HG03575 (cell line): ENCODE results near the gene CLDN9.

Experiments used
- ATAC-seq: cut with Tn5 transposase; IDR thresholded peaks from one replicate; pipeline ENCODE4 v1.9.1; 2021; ENCODE audit not compliant: unreplicated experiment, insufficient number of reproducible peaks, low FRiP score; ENCODE audit errors: extremely low read depth

The CLDN9 gene, protein sequence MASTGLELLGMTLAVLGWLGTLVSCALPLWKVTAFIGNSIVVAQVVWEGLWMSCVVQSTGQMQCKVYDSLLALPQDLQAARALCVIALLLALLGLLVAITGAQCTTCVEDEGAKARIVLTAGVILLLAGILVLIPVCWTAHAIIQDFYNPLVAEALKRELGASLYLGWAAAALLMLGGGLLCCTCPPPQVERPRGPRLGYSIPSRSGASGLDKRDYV

DNA sequence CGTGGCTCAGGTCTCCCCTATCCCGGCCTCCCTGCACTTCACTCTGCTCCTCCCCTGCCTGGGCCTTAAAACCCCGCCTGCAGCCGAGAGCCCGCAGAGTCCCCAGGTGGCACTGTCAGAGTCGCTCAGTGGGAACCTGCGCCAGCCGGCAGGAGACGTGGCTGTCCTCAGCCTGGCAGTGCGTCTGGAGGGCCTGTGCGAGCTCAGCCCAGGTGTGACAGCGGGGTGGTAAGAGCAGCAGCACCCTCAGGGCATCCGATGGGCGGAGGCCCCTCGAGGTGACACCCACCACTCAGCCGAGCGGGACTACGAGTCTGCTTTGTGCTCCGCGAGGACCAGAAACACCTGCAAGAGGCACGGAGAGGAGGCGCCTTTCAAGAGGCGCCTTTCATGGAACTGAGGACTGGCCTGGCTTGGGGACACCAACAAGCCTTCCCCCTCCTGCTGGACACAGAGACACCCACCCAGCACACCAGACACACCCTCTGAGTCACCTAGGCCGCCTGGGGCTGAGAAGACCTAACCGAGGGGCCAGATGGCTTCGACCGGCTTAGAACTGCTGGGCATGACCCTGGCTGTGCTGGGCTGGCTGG lies at the start of gene CLDN9:
Gene CLDN9, plus strand, starts transcription at position 96 of the 593 bp plus-strand sequence. Its CDS starts 440 bp downstream, at position 536.
- no peak for ATAC-seq

DNA sequence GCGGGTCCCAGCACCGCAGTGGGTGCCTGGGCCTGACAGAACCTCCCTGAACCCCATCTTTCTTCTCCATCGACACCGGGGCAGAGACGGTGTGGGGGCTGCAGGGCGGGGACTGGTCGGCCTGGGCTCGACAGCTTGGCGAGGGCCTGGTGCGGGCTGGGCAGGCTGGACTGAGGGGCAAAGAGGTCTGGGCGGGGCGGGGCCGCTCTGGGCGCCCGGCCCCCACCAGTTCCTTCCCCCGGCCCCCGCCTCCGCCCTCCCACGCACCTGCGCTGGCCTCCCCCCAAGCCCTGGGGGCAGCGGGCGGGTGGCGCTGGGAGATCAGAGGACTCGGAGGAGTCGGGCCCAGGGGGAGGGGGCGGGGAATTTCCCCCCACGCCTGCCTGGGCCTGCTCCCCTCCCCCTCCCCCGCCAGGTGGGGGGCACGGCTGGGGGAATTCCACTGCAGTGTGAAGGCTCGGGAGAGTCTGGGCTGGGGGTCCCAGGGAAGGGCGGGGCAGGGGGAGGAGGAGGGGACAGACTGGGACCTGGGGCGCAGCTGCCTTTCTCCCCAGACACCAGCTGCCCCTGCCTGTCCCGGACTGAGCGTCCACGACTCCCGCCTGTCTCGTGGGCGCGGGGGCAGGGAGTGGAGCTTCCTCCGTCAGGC lies 49.5 kb upstream of the CLDN9 start:
- ATAC-seq = no peak

DNA sequence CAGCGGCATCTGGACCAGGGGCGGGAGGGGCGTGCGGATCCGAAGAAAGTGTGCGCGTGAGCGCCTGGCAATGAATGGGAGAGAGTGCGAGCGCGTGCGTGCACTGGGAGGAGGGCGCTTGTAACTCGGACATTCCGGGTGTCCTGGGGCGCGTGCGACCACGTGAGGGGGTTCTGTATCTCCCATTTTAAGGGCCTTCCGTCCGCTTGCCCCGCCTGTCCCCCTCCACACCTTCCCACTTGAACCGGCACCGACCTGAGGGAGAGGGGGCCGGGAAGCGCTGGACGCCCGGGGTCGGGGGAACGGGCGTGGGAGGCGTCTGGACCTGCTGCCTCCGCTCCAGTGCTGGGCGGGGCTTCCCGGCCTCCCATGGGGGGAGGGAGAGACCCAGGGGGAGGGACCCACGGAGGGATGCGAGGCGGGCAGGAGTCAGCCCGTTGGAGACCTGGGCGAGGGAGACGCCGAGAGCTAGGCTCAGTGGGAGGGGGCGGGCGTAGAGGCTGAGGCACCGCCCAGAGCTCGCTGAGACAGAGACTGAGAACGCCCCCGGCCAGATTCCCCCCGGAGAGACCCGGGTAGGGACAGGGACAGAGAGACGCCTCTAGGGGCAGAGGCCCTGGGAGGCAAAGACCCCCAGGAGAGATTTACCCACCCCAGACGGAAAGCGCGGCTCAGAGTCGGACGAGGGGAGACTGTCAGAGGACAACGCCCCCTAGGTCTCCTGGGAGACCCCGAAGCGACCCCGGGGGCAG lies 48.8 kb upstream of the CLDN9 start, which contains the start of gene KREMEN2:
Gene KREMEN2, plus strand, starts transcription at position 553 of the 752 bp plus-strand sequence. CDS start 246 bp downstream, outside the sequence.
- ATAC-seq = no peak

DNA sequence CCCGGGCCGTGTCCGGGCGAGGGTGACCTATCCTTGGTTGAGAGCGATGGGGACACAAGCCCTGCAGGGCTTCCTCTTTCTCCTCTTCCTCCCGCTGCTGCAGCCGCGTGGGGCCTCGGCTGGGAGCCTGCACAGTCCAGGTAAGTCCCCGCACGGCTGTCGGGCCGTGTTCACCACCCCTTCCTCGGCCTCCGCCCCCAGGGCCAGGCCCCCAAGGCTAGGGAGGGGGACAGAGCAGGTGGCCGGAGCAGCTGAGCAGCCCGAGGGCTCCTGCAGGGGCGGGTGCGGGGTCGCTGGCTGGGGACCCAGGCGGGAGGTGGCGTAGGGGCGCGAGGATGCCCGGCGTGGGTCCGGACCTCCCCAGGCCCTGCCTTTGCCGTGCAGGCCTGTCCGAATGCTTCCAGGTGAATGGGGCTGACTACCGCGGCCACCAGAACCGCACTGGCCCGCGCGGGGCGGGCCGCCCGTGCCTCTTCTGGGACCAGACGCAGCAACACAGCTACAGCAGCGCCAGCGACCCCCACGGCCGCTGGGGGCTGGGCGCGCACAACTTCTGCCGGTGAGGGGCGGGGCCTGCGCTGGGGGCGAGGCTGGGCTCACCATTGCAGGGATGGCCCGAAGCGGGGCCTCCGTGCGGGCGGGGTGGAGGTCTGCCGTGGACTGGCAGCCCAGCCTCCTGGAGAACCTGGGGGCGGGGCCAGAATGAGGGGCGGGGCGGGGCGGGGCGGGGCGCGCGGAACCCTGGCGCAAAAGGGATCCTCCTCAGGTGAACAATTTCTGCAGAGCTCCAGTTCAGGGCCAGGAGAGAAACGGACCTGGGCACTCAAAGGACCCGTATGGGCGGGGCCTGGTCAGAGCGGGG lies 48.0 kb upstream of the CLDN9 start:
- ATAC-seq = no peak

DNA sequence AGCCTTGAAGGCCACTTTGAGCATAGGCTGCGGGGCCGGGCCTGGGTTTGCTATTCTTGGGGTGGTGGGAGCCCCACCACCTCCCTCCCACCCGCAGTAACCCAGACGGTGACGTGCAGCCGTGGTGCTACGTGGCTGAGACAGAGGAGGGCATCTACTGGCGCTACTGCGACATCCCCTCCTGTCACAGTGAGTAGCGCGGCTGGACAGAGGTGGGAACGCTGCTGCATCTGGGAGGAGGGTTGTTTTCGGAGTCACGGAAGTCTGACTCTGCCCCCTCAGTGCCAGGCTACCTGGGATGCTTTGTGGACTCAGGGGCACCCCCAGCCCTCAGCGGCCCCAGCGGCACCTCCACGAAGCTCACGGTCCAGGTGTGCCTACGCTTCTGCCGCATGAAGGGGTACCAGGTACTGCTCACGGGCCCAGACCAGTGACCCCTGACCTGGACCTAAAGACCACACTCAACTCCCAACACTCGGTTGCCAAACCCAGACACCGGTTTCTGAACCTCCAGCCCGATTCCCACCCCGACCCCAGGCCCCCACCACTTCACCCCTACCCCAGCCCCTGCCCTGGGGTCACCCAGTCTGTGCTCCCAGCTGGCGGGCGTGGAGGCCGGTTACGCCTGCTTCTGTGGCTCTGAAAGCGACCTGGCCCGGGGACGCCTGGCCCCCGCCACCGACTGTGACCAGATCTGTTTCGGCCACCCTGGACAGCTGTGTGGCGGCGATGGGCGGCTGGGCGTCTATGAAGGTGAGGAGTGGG lies 46.5 kb upstream of the CLDN9 start:
- ATAC-seq = no peak

DNA sequence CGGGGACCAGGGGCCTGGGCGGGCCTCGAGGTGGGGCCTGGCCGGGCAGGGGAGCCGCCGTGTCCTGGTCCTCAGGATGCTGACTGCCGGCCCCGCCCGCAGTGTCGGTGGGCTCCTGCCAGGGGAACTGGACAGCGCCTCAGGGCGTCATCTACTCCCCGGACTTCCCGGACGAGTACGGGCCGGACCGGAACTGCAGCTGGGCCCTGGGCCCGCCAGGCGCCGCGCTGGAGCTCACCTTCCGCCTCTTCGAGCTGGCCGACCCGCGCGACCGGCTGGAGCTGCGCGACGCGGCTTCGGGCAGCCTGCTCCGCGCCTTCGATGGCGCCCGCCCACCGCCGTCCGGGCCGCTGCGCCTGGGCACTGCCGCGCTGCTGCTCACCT lies 45.9 kb upstream of the CLDN9 start:
- ATAC-seq = no peak

DNA sequence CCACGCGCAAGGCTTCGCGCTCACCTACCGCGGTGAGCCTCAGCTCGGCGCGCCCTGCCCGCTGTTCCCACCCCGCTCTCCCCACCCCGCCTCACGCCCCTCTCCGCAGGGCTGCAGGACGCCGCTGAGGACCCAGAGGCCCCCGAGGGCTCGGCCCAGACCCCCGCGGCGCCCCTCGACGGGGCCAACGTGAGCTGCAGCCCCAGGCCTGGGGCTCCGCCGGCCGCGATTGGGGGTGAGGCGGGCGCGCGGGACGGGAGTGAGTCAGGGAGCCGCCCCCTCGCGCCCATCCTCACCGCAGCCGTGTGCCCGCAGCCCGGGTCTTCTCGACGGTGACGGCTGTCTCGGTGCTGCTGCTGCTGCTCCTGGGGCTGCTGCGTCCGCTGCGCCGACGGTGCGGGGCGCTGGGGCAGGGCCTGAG lies 45.5 kb upstream of the CLDN9 start:
- ATAC-seq = no peak

DNA sequence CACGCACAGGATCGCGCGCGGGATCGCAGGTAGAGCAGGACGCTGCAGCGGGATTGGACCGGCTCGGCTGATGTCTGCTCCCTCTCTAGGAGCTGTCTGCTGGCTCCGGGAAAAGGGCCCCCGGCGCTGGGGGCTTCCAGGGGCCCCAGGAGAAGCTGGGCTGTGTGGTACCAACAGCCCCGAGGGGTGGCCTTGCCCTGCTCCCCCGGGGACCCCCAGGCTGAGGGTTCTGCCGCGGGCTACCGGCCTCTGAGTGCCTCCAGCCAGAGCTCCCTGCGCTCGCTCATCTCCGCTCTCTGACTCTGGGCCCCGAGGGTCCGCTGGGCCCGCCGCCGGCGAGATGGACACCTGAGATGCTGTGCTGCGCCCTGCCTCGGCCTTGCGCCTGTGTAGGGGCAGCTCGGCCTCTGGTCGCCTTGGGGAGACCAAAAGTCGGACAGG lies 45.0 kb upstream of the CLDN9 start:
- no peak for ATAC-seq

DNA sequence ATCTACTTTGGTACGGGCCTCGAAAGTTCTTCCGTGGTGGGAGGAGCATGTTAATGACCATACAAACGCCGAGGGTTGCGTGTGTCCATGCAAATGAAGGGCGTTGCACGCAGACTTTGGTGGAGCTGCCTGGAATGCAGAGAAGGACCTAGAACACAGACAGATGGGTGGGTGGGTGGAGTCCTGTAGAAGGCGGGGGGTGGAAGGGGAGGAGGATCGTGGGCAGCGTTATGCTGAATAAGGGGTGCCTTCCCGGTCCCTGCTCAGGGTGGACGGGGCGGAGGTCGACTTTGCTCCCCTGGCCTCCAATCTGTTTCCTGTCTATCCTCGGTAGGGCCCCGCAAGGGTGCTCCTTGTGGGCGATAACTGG lies 44.4 kb upstream of the CLDN9 start:
- no peak for ATAC-seq

DNA sequence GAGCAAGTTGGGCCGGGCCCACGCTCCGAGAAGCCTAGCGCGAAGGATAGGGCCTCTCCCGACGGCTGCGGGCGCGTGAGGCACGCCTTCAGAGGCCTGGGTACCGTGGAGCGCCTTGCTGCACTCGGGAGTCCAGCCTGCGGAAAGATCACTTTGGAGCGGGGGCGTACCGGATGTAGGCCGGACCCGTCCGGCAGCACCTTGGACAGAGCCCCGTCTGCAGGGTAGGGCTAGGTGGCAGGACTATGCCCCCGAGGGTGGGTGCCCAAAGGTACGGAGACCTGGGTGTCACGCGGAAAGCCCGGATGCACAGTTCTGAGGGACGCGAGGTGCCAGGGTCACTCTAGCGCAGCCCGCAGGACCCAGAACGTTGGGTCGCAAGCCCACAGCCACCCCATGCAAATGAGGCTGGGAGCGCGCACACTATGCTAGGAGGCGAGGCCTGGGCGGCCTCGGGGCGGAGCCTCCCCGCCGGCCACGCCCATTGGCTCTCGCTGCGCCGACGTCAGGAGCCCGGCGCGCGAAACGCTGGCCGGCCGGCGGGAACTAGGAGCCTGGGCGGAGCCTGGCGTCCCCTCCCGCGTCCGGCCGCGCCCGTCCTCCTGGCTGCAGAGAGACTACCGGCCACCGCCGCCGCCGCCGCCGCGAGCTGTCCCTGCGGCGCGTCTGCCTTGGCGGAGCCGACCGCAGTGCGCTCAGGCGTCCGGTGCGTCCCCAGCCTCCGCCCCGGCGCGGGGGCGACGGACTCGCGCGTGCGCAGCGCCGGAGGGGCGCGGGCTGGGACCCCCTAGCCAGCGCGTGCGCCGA lies 43.8 kb upstream of the CLDN9 start, which contains the start of gene PAQR4:
Gene PAQR4, plus strand, starts transcription at position 611 of the 807 bp plus-strand sequence. CDS start 327 bp downstream, outside the sequence.
- ATAC-seq = no peak

DNA sequence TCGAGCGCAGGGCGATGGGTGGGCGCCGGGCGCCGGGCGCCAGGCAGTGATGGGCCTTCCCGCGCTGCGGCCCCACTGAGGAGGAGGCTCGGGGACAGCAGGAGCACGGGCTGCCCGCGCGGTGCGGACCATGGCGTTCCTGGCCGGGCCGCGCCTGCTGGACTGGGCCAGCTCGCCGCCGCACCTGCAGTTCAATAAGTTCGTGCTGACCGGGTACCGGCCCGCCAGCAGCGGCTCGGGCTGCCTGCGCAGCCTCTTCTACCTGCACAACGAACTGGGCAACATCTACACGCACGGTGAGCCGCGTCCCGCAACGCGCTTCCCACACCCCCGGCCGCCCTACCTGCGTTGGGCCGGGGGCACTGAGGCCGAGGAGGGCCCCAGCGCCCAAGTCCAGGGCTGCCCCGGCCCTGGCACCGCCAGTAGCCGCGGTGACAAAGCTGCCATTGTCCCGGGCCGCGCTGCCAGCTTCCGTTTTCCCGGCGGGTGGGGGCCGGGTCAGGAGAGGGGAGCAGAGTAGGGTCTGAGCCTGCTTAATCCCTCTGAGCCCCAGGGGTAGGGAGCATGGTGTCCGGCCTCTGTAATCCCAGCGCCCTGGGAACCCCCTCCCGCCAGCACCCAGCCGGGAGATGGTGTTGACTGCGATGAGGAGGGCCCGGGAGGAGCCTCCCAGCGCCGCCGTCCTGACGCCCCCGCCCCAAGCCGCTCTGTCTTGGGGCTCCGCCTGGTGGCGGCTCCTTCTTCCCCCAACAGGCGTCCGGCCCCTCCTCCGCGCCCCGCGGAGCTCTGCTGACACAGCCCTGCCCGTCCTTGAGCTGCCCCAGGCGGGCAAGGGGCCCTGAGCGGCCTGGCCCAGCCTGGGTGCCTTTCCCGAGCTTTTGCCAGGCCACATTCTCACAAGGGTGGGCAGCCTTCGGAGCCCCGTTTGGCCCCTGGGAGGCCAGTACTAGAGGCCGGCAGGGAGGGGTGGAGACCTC lies 42.9 kb upstream of the CLDN9 start:
- no peak for ATAC-seq

DNA sequence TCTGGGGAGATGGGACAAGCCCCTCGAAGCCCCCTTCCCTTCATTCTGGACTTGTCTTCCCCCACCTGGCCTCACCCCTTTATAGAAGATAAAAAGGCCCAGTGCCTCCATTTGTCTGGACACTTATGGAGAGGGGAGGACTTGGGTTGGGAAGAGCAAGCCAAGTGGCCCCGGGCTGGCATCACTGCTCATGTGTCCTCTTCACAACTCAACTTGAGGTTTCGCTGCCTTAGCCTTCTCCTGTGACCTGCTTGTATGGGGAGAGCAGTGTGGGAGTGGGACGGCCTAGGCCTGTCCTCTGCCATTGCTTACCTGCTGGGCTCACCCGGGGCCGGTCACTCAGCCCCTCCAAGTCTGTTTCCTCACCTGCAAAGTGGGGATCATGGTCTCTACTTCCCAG lies 42.2 kb upstream of the CLDN9 start:
- ATAC-seq = no peak

DNA sequence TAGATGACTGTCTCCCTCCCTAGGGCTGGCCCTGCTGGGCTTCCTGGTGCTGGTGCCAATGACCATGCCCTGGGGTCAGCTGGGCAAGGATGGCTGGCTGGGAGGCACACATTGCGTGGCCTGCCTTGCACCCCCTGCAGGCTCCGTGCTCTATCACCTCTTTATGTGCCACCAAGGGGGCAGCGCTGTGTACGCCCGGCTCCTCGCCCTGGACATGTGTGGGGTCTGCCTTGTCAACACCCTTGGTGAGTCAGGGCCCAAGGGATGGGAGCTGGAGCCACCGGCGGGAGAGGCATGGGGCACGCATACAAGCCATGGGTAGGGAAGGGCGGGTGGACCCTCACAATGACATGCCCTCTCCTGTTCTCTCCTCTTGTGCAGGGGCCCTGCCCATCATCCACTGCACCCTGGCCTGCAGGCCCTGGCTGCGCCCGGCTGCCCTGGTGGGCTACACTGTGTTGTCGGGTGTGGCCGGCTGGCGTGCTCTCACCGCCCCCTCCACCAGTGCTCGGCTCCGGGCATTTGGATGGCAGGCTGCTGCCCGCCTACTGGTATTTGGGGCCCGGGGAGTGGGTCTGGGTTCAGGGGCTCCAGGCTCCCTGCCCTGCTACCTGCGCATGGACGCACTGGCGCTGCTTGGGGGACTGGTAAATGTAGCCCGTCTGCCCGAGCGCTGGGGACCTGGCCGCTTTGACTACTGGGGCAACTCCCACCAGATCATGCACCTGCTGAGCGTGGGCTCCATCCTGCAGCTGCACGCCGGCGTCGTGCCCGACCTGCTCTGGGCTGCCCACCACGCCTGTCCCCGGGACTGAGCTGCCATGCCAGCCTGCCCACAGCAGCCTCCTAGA lies 41.4 kb upstream of the CLDN9 start:
- ATAC-seq = no peak

DNA sequence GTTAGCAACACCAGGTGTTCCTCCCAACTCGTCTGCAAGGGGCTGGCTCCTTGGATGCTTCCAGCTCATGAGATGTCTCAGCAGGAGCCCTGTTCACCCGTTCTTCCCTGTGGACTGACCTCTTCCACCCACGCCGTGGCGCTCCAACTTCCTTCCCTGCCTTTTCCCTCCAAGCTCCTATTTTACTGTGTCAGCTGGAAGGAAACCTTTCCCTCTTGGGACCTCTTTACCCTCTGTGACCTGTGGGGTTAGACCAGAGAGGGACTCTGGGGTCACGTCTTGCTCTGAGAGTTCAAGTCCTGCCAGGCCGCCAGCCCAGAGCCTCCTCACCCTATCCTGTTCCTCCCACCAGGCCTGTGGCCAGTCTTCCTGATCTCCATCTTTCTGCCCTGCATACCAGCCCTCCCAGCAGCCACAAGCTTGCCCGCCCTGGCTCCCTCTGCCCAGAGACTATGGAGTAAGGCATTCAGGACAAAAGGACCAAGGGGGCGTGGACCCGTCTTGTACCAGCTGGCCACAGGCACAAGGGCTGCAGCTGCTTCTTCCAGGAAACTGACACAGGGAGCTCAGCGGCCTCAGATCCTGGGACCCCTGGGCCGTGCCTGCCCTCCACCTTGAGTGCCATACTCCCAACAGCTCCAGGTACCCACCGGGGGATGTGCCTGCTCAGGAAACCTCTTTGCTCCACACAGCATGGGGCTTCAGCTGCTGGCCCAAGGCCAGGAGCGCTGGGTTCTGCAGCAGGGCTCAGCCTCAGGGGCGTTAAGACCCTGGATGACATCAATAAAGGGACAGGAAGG lies 40.5 kb upstream of the CLDN9 start:
- ATAC-seq = no peak

DNA sequence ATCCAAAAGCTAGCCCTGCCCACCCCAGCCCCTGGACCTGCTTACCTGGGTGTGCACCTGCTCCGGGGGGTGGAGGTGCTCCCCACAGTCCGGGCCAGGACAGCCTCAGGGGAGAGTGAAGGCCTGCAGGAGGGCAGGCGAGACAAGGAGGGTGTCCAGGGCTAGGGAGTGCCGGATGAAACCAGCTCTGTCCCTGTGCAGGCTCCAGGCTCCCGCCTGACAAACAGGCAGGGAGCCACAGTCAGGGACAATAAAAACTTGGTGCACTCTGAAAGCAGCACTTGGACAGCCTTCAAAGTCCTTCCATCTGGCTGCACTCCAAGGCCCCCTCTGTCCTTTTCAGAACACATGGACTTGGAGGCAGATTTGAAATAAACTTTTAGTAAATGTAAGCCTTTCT lies 39.6 kb upstream of the CLDN9 start:
- ATAC-seq = no peak
